GM12801 (cell line): ENCODE data around the gene KCNJ11.

Experiments used
- TF ChIP-seq, protein P1 (sequence below): IDR thresholded peaks from one replicate; pipeline ENCODE4 v1.5.1; 2011; ENCODE audit warnings: control low read depth; ENCODE audit not compliant: insufficient read length; ENCODE audit errors: extremely low read depth

The KCNJ11 gene

GRCh38 chr11:17369094-17369493 lies 19.4 kb downstream of the KCNJ11 start:
- TF ChIP-seq, protein P1, sequence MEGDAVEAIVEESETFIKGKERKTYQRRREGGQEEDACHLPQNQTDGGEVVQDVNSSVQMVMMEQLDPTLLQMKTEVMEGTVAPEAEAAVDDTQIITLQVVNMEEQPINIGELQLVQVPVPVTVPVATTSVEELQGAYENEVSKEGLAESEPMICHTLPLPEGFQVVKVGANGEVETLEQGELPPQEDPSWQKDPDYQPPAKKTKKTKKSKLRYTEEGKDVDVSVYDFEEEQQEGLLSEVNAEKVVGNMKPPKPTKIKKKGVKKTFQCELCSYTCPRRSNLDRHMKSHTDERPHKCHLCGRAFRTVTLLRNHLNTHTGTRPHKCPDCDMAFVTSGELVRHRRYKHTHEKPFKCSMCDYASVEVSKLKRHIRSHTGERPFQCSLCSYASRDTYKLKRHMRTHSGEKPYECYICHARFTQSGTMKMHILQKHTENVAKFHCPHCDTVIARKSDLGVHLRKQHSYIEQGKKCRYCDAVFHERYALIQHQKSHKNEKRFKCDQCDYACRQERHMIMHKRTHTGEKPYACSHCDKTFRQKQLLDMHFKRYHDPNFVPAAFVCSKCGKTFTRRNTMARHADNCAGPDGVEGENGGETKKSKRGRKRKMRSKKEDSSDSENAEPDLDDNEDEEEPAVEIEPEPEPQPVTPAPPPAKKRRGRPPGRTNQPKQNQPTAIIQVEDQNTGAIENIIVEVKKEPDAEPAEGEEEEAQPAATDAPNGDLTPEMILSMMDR, result no peak

- TF ChIP-seq, protein P1, result no peak
These were observed 19.9 kb downstream of the KCNJ11 start for GRCh38 chr11:17368551-17368950.

DNA sequence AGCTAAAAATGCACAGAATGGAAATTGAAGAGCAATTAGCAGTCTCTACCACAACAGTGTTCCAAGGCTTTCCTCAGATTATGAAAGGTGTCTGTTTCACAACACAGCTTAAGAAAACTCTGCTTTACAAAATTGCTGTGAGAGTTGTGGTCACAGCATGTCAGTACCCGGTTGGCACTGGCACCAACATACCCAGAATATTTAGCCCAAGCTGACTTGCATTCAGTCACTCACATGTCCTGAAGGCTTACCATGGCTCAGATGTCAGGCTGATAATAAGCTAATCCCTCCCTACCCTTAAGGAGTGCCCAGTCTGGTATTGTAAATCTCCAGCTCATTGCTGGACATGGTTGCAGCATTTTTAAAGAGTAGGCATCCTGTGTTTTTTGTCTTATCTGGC lies 22.0 kb downstream of the KCNJ11 start:
- TF ChIP-seq, protein P1, result no peak

DNA sequence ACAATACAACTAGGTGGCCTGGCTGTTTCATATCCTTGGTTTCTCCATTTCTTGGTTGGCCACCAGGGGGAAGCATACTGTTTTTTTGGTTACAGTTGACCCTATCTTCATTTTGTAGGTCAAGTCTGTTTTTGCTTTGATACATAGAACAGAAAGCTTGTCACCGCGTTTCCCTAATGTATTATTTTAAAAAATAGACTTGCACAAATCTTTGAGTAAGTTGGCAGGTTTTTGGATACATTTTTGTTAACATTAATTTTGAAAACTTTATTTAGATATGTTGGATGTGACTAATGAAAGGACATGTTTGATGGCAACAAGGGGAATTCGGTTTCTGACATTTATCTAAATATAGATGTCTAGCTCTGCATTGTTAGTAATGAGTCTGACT lies 33.9 kb downstream of the KCNJ11 start:
- TF ChIP-seq, protein P1, result no peak

DNA sequence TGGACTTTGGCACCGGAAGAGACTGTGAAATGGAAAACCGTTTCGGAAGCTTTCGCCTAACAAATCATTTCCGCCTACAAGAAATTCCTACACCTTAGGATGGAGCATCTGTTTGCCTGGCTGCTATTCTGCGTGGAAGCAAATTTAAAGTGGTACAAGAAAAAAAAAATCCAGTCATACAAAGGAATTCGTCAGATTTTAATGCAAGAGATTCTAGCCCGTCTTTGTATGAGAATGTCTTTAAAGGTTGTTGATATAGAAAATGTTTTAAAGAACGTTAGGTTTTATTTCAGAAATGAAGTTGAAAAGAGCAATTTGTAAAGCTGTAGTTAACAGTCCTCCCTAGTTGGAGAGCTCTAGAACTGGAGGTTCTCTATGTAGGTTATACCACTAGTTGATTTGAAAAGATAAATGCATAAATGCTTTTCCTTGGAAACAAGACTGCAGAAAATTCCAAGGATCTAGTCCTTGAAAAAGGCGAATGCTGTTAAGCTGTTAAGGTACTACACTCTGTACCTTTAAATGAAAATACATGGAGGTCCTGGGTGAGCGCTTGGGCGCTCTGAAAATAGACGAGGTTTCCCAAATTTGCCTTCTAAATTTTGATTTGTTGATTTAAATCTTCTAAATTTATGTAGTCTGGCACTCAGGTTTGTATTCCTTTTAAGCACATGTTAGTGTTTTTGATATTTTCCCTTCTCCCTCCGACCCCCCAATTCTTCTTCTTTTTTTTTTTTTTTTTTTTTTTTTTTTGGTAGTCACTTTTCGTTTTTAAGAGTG lies 34.4 kb downstream of the KCNJ11 start:
- TF ChIP-seq, protein P1, result no peak

- TF ChIP-seq, protein P1, result no peak
These were observed 35.3 kb downstream of the KCNJ11 start for GRCh38 chr11:17352950-17353820.

DNA sequence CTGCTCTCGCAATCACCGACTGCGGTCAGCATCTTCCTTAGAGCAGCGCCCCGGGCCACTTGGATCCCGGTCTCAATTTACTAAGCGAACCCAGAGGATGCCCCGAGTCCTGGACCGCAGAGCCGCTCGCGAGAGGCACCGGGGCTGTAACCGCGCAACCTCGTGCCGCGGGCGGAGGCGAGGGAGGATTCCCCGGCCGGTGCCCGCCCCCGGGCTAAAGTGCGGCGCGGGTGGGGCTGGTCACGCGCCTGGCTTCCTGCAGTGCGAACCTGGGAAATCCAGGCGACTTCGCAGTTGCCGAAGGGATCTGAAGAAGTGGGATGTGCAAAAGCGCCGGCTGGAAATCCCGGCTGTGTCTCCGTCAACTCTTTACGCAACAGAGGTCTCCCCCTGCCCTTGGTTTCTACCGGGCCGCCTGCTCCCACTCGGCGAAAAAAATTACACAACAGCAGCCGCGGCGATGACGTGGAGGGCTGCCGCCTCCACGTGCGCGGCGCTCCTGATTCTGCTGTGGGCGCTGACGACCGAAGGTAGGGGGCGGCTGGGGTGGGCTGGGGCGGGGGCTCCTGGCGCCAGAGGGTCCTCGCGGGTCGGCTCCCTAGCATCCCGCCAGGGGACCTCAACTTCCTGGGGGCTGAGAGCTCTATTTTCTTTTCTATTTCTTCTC lies 36.8 kb downstream of the KCNJ11 start, which contains the start of gene NCR3LG1:
TSS of gene NCR3LG1 (plus strand) at position 291 of the 667 bp plus-strand sequence. CDS start at position 461, 170 bp downstream.
- TF ChIP-seq, protein P1, result no peak
